Fibroblast of lung (primary cell): ENCODE data around the gene HEBP1. TPM values are rescaled to one million over a fixed set of nuclear protein-coding genes. Genes with fewer than 3 reads are reported as not detected.

Source experiments
- DNase-seq, 2 donors: peaks; one replicate each; pipeline versions ENCODE4 v3.0.0 to v3.0.0-alpha.2; 2010; ENCODE audit warnings: low read depth in 2 of 2
- H2AFZ ChIP-seq: 2 replicates; pipeline ENCODE4 v1.5.1; 2012; ENCODE audit warnings: low read length, control low read depth, inconsistent platforms
- H3K27ac ChIP-seq: 2 replicates; pipeline ENCODE4 v1.5.1; 2011; ENCODE audit warnings: low read length, control low read depth; ENCODE audit not compliant: insufficient read depth
- H3K27me3 ChIP-seq: 2 replicates; pipeline ENCODE4 v1.5.1; 2011; ENCODE audit warnings: mild to moderate bottlenecking, low read length; ENCODE audit not compliant: control insufficient read depth, insufficient read depth
- H3K36me3 ChIP-seq: 2 replicates; pipeline ENCODE4 v1.5.1; 2011; ENCODE audit warnings: low read length; ENCODE audit not compliant: control insufficient read depth, insufficient read depth
- H3K4me1 ChIP-seq: 2 replicates; pipeline ENCODE4 v1.5.1; 2011; ENCODE audit warnings: low read length; ENCODE audit not compliant: control insufficient read depth, insufficient read depth; ENCODE audit errors: extremely low read depth
- H3K4me2 ChIP-seq: 2 replicates; pipeline ENCODE4 v1.5.1; 2011; ENCODE audit warnings: low read length, control low read depth; ENCODE audit not compliant: insufficient read depth; ENCODE audit errors: extremely low read depth
- H3K4me3 ChIP-seq, 4 experiments: fragments of 200-600 bp in 1 of 4; sonication (generic) in 1 of 4; replicated peaks in 1 of 4; 2 replicates each; pipeline ENCODE4 v1.5.1; 2011 to 2016; ENCODE audit warnings: low read length in 4 of 4, low read depth in 3 of 4, mild to moderate bottlenecking in 3 of 4, control low read depth in 2 of 4, inconsistent platforms in 1 of 4, mixed read lengths in 1 of 4; ENCODE audit not compliant: insufficient read depth in 1 of 4; ENCODE audit errors: control extremely low read depth in 1 of 4
- H3K79me2 ChIP-seq: 2 replicates; pipeline ENCODE4 v1.5.1; 2012; ENCODE audit warnings: mild to moderate bottlenecking, low read length, inconsistent platforms; ENCODE audit not compliant: control insufficient read depth, insufficient read depth
- H3K9ac ChIP-seq: 2 replicates; pipeline ENCODE4 v1.5.1; 2011; ENCODE audit warnings: mild to moderate bottlenecking, low read length, control low read depth; ENCODE audit not compliant: insufficient read depth
- H3K9me3 ChIP-seq: 2 replicates; pipeline ENCODE4 v1.5.1; 2012; ENCODE audit warnings: low read depth, low read length; ENCODE audit not compliant: control insufficient read depth, insufficient read depth
- H4K20me1 ChIP-seq: 2 replicates; pipeline ENCODE4 v1.5.1; 2011; ENCODE audit warnings: low read length; ENCODE audit not compliant: control insufficient read depth, insufficient read depth; ENCODE audit errors: extremely low read depth
- EZH2 ChIP-seq: IDR thresholded peaks from 2 replicates; pipeline ENCODE4 v1.5.1; 2012; ENCODE audit warnings: low read length, control low read depth, mild to moderate bottlenecking; ENCODE audit errors: missing control alignments
- polyA plus RNA-seq, 2 donors: library from polyadenylated mRNA; depleted of rRNA in 1 of 2; stranded (reverse) in 1 of 2; unstranded in 1 of 2; fragments of >200 nt; gene quantifications; 2 replicates each; pipeline ENCODE4 v1.2.1, GENCODE V29; 2011 to 2012; ENCODE audit warnings: missing spikeins in 1 of 2
- total RNA-seq: library from RNA; depleted of rRNA; stranded (reverse); fragments of >200 nt; gene quantifications from 2 replicates; pipeline ENCODE4 v1.2.1, GENCODE V29; 2014
- TF ChIP-seq, protein P1 (sequence below), 2 donors: IDR thresholded peaks in 1 of 2; conservative IDR thresholded peaks in 1 of 2; 1 replicate in 1 of 2; 2 replicates in 1 of 2; pipeline ENCODE4 v1.5.1; 2011 to 2012; ENCODE audit warnings: low read length in 2 of 2, control low read depth in 1 of 2, inconsistent platforms in 1 of 2, low read depth in 1 of 2, mild to moderate bottlenecking in 1 of 2

Gene HEBP1
- total and polyA plus RNA-seq, 2 donors (not counting 1 experiment from before 2014, with no cell fraction given): 33.7 to 78.2 TPM

DNA sequence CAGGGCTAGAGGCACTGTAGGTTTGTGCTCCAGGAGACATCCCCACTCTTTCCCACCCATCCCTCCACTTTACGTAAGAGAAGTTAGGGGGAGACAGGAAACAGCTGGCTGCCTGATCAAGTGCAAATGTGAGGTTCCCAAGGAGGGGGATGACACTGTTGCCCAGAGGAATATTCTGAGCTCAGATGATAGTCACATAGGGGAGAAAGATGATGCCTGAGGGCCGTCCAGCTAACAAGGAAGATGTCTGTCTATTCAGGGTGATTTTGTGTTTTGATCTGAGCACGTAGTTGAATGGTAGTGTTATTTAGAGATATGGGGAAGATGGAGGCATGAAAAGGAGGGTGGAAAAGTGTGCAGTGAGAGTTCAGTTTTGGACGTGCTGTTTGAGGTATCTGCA, 34.2 kb downstream of the HEBP1 start:
- Histone ChIP-seq H4K20me1 (no peaks in the 10 kb centered on the region), H3K4me3 (no peak overlapping the region), H3K9me3 (no peaks in the 10 kb centered on the region), H2AFZ (no peak overlapping the region), H3K79me2 (no peaks in the 10 kb centered on the region), H3K36me3 (no peaks in the 10 kb centered on the region), H3K9ac (no peak overlapping the region), H3K27ac (no peak overlapping the region), H3K27me3 (no peaks in the 10 kb centered on the region), H3K4me2 (no peak overlapping the region), H3K4me1 (no peaks in the 10 kb centered on the region)
- no peak for TF ChIP-seq EZH2
- TF ChIP-seq, protein P1, sequence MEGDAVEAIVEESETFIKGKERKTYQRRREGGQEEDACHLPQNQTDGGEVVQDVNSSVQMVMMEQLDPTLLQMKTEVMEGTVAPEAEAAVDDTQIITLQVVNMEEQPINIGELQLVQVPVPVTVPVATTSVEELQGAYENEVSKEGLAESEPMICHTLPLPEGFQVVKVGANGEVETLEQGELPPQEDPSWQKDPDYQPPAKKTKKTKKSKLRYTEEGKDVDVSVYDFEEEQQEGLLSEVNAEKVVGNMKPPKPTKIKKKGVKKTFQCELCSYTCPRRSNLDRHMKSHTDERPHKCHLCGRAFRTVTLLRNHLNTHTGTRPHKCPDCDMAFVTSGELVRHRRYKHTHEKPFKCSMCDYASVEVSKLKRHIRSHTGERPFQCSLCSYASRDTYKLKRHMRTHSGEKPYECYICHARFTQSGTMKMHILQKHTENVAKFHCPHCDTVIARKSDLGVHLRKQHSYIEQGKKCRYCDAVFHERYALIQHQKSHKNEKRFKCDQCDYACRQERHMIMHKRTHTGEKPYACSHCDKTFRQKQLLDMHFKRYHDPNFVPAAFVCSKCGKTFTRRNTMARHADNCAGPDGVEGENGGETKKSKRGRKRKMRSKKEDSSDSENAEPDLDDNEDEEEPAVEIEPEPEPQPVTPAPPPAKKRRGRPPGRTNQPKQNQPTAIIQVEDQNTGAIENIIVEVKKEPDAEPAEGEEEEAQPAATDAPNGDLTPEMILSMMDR (conservative IDR thresholded peaks at IDR 0.05 in 1 of 2, IDR thresholded peaks at IDR 0.05 in 1 of 2; ENCODE audit: low read depth in 1 of 2, low read length in 2 of 2): no peak
- DNase-seq: no peak

DNA sequence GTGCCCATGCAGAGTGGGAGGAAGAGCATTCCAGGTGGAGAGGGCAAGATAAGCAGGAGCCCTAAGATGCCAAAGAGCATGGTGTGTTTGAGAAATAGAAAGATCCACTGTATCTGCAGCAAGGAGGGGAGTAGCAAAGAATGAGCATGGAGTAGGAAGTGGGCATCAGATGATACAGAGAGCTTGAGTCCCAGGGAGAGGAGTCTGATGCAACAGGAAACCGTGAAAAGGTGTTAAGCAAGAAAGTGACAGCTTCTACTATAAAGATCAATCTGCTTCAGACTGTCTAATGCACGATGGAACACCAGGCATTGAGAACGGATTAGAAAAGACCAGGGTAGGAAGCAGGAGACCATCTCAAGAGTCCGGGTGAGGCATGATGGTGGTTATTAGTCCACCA, 35.8 kb downstream of the HEBP1 start:
- TF ChIP-seq EZH2: no peak
- TF ChIP-seq, protein P1 (conservative IDR thresholded peaks at IDR 0.05 in 1 of 2, IDR thresholded peaks at IDR 0.05 in 1 of 2; ENCODE audit: low read depth in 1 of 2, low read length in 2 of 2): no peak
- Histone ChIP-seq H2AFZ (no peak overlapping the region), H3K36me3 (no peaks in the 10 kb centered on the region)

DNA sequence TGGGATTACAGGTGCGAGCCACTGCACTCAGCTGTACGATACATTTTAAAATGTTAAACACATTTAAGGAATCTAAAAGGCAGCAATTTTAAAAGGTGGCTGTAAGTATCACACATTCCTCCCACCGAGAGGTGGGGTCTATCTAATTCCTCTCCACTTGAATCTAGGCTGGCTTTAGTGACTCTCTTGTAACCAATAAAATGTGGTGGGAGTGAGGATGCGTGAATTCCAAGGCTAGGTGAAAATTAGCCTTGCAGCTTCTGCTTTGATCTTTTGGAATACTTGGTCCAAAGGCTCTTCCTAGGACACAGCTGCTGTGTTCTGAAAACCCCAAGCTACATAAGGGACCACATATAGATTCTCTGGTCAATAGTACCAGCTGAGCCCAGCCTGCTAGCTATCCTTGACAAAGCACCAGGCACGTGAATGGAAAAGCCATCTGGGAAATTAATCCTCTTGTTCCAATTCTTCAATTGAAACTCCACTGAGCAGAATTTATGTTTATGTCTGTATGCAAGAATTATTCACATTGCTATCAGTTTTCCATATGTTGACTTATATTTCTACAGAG, 39.3 kb downstream of the HEBP1 start:
- H3K9me3 ChIP-seq: no peaks in the 10 kb centered on the region
- DNase-seq: no peak
- H3K4me2 ChIP-seq: no peak overlapping the region
- no peaks in the 10 kb centered on the region for H3K4me1 ChIP-seq
- H3K36me3 ChIP-seq: no peaks in the 10 kb centered on the region
- TF ChIP-seq EZH2: no peak
- TF ChIP-seq, protein P1 (conservative IDR thresholded peaks at IDR 0.05 in 1 of 2, IDR thresholded peaks at IDR 0.05 in 1 of 2; ENCODE audit: low read depth in 1 of 2, low read length in 2 of 2): no peak
- H3K9ac ChIP-seq: no peak overlapping the region
- no peak overlapping the region for H2AFZ ChIP-seq
- no peak overlapping the region for H3K27ac ChIP-seq
- H3K79me2 ChIP-seq: no peaks in the 10 kb centered on the region
- H3K4me3 ChIP-seq: no peak overlapping the region
- no peaks in the 10 kb centered on the region for H4K20me1 ChIP-seq
- H3K27me3 ChIP-seq: no peaks in the 10 kb centered on the region

More for the DNA sequence above, 35.8 kb downstream of the HEBP1 start:
- Histone ChIP-seq H3K4me2 (no peak overlapping the region), H3K27me3 (no peaks in the 10 kb centered on the region), H3K4me1 (no peaks in the 10 kb centered on the region), H3K27ac (no peak overlapping the region), H3K4me3 (no peak overlapping the region), H4K20me1 (no peaks in the 10 kb centered on the region), H3K79me2 (no peaks in the 10 kb centered on the region), H3K9ac (no peak overlapping the region), H3K9me3 (no peaks in the 10 kb centered on the region)
- no peak for DNase-seq
